Coronary artery (tissue), 2 donors: ENCODE results near the gene HUS1B.
"Not testable (repeated sequence)": the region's sequence is repeated elsewhere in the genome, so short reads cannot be mapped to it uniquely, and the experiment has no call there.

Source experiments
- DNase-seq: peaks from one replicate; pipeline ENCODE4 v3.0.0-alpha.2; 2017; ENCODE audit warnings: low spot score
- H3K27ac ChIP-seq, 2 donors: fragments of 200-600 bp; sonication (generic); one replicate each; pipeline ENCODE4 v1.5.1; 2016 to 2019
- H3K4me3 ChIP-seq: fragments of 200-600 bp; sonication (generic); 2 replicates; pipeline ENCODE4 v1.5.1; 2016; ENCODE audit warnings: mild to moderate bottlenecking, moderate library complexity
- CTCF ChIP-seq: fragments of 200-600 bp; sonication (generic); IDR thresholded peaks from one replicate; pipeline ENCODE4 v1.5.1; 2019; ENCODE audit warnings: antibody characterized with exemption

HUS1B gene

DNA sequence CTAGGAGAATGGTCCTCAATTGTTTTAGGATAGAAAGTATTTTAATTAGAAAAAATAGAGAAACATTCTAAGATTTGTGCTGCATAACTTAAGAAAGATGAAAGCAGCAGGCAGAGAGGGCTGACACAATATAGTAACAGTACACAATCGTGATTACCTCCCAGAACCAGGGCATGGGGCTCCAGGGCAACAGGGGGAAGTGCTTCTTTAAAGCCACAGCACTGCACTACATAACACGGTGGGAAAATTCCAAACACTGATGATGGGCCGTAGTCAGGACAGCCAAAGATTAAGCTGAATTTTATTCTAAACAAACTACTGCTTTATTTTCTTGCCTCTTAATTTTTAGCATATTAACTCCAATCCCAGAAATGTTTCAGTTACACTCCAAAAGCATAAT, 21.6 kb upstream of the HUS1B start:
- DNase-seq, result no peak
- no peak for TF ChIP-seq CTCF
- Histone ChIP-seq H3K27ac (no peak overlapping the region), H3K4me3 (no peak overlapping the region)

GRCh38 chr6:677919-678318, 21.0 kb upstream of the HUS1B start:
- TF ChIP-seq CTCF, result no peak
- Histone ChIP-seq H3K27ac (no peak overlapping the region), H3K4me3 (no peak overlapping the region)
- DNase-seq, result no peak

DNA sequence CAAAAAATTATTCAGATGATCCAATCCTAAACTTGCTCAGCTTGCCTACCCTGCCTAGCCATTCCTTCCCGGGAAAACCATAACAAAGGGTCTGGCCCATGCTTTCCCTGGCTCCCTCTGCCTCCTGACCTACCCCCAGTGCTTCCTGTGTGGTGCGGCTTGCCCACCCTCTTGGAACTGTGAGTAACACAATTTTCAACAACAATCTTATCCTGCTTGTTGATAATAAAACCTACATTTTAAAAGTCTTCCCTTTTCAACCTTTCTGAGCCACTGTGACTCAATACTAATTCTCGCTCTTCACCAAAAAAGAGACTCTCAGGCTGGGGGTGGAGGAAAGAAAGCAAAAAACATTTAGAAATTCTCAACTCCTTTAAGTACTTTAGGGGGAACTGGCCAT, 18.1 kb upstream of the HUS1B start:
- H3K4me3 ChIP-seq, result no peak overlapping the region
- DNase-seq, result no peak
- H3K27ac ChIP-seq, result no peak overlapping the region
- TF ChIP-seq CTCF, result no peak

GRCh38 chr6:674406-674805, 17.5 kb upstream of the HUS1B start:
- no peak for DNase-seq
- no peak for TF ChIP-seq CTCF
- no peak overlapping the region for H3K27ac ChIP-seq
- H3K4me3 ChIP-seq, result no peak overlapping the region

DNA sequence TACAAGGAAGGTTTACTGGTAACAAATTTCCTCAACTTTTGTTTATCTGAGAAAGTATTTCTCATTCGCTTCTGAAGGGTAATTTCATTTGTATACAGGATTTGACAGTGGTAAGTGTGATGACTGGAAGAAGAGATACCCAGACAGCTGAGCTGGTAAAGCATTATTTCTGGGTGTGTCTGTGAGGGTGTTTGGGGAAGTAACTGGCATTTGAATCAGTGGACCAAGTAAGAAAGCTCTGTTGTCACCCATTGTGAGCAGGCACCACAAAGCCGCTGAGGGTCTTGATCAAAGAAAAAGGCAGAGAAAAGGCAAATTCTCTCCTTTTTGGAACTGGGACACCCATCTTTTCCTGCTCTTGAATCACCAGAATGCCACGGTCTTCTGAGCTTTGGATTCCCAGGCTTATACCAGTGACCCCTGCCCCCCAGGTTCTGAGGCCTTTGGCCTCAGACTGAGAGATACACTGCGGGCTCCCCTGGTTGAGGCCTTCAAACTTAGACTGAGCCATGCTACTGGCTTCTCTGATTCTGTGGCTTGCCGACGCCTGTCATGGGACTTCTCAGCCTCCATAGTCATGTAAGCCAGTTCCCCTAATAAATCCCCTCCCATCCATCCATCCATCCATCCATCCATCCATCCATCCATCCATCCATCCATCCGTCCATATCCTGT, 10.5 kb upstream of the HUS1B start:
- no peak for DNase-seq
- H3K27ac ChIP-seq, result no peak overlapping the region
- H3K4me3 ChIP-seq, result no peak overlapping the region
- TF ChIP-seq CTCF, result no peak

DNA sequence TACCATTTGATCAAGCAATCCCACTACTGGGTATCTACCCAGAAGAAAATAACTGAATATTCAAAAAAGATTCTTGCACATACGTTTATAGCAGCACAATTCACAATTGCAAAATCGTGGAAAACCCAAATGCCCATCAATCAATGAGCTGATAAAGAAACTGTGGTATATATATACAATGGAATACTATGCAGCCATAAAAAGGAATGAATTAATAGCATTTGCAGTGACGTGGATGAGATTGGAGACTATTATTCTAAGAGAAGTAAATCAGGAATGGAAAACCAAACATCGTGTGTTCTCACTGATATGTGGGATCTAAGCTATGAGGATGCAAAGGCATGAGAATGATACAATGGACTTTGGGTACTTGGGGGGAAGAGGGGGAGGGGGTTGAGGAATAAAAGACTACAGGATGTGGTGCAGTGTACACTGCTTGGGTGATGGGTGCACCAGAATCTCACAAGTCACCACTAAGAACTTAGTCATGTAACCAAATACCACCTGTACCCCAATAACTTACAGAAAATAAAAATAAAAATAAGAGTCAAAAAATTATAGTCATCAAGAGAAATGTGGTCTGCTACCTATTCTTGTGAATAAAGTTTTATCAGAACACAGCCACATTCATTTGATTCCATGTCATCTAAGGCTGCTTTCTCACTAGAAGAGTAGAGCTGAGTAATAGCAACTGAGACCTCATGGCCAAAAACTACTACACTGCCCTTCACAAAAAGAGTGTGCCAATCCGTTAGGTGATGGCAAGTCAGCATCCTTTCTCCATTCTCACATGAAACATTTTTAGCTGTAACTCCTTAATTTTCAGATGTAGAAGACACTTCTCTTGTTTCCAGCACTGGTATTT, 8.7 kb upstream of the HUS1B start:
- no peak for TF ChIP-seq CTCF
- H3K27ac ChIP-seq, result no peak overlapping the region

DNA sequence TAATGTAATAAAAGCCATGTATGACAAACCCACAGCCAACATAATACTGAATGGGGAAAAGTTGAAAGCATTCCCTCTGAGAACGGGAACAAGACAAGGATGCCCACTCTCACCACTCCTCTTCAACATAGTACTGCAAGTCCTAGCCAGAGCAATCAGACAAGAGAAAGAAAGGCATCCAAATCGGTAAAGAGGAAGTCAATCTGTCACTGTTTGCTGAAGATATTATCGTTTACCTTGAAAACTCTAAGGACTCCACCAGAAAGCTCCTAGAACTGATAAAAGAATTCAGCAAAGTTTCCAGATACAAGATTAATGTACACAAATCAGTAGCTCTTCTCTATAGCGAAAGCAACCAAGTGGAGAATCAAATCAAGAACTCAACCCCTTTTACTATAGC, 6.9 kb upstream of the HUS1B start:
- not testable (repeated sequence) for H3K27ac ChIP-seq, DNase-seq, H3K4me3 ChIP-seq

More for the DNA sequence above, 8.7 kb upstream of the HUS1B start:
- no peak overlapping the region for H3K4me3 ChIP-seq
- no peak for DNase-seq
